ENCODE data around the gene GPATCH4. TPM values are rescaled to one million over a fixed set of nuclear protein-coding genes. Genes with fewer than 3 reads are reported as not detected.

The GPATCH4 gene
- total RNA-seq, 1 experiment from 2014 or later = 44.4 TPM

- ChIA-PET POLR2A (interaction anchor here (0.5 kb wide), 1 partner anchor 127 kb away, joined by 12 read pairs; no protein-coding TSS in a partner anchor), CTCF (interaction anchor here (0.6 kb wide), 1 partner anchor 226 kb away, joined by 3 read pairs; no protein-coding TSS in a partner anchor)
- Histone ChIP-seq H3K27me3 (ENCODE audit: control insufficient read depth, insufficient read depth, low read length) (no peaks in the 10 kb centered on the region), H3K27ac (ENCODE audit: low read length) (peak overlapping the region; percentile 51; the same call in 1 of the 2 replicates), H3K9me3 (ENCODE audit: control insufficient read depth, insufficient read depth, low read depth, low read length) (no peaks in the 10 kb centered on the region), H3K36me3 (ENCODE audit: control insufficient read depth, insufficient read depth, low read length) (no peaks in the 10 kb centered on the region; the same call in 1 of the 2 replicates), H3K4me3 (ENCODE audit: low read depth in 2 of 2, low read length in 2 of 2) (no peak overlapping the region), H3K4me1 (ENCODE audit: control insufficient read depth, insufficient read depth, low read length) (peaks cover 28% of the 10 kb centered on the region)
- in situ Hi-C loops (cut with HindIII; ENCODE audit: low pct_unique_long_range_greater_than_20kb, low sequenced_read_pairs) (no loop called here), intact Hi-C loops (cut with micrococcal nuclease; ENCODE audit: unreplicated experiment) (no loop called here)
- BruUV-seq (replicated peaks) = no TSS peak
- TF ChIP-seq REST (IDR thresholded peaks at IDR 0.05; ENCODE audit: insufficient read depth in 1 of 2, low read depth in 2 of 2, low read length in 1 of 2) (no peak), POLR2AphosphoS5 (IDR thresholded peaks at IDR 0.05; ENCODE audit: low read depth, low read length) (no peak), SIN3A (IDR thresholded peaks at IDR 0.05; ENCODE audit: borderline replicate concordance, insufficient read depth, low read depth, low read length) (no peak), CTCF (IDR thresholded peaks at IDR 0.05) (no peak), TCF7L2 (IDR thresholded peaks at IDR 0.05; ENCODE audit: low read depth, low read length) (no peak)
- ATAC-seq (no peak), DNase-seq (ENCODE audit: low read depth, low spot score) (no peak)
Observed at GRCh38 chr1:156586892-156587477, 14.3 kb downstream of the GPATCH4 start.

DNA sequence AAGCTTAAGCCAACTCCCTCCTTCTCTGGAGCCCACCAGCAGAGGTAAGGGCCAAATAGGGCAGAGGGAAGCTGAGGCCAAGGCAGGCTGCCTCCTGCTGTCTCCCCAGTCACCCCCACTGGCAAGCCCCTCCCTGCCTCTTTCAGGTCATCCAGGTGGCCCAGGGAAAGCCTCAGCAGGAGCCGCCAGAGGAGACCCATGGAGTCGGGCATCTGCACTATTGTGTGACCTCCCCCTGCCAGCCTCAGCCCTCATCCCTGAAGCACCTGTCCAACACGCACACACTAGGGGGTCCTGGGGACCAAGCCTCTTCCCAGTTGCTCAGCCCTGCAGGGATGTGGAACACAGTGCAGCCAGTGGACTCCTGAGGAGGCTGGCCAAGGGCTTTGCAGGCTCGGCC lies 15.0 kb downstream of the GPATCH4 start:
- Histone ChIP-seq H3K9me3 (ENCODE audit: control insufficient read depth, insufficient read depth, low read depth, low read length) (no peaks in the 10 kb centered on the region), H3K36me3 (ENCODE audit: control insufficient read depth, insufficient read depth, low read length) (no peaks in the 10 kb centered on the region; the same call in 1 of the 2 replicates), H3K27ac (ENCODE audit: low read length) (no peak overlapping the region; the same call in 1 of the 2 replicates), H3K27me3 (ENCODE audit: control insufficient read depth, insufficient read depth, low read length) (no peaks in the 10 kb centered on the region), H3K4me3 (ENCODE audit: low read depth in 2 of 2, low read length in 2 of 2) (no peak overlapping the region), H3K4me1 (ENCODE audit: control insufficient read depth, insufficient read depth, low read length) (peaks cover 28% of the 10 kb centered on the region)
- no peak for ATAC-seq
- CTCF ChIA-PET = interaction anchor here (0.6 kb wide), 1 partner anchor 31 kb away, joined by 4 read pairs; no protein-coding TSS in a partner anchor
- in situ Hi-C loops (cut with HindIII; ENCODE audit: low pct_unique_long_range_greater_than_20kb, low sequenced_read_pairs) = no loop called here
- no peak for DNase-seq (ENCODE audit: low read depth, low spot score)
- no TSS peak for BruUV-seq (replicated peaks)
- intact Hi-C loops (cut with micrococcal nuclease; ENCODE audit: unreplicated experiment) = no loop called here
- POLR2A ChIA-PET = no interaction called here
- TF ChIP-seq REST (IDR thresholded peaks at IDR 0.05; ENCODE audit: insufficient read depth in 1 of 2, low read depth in 2 of 2, low read length in 1 of 2) (no peak), POLR2AphosphoS5 (IDR thresholded peaks at IDR 0.05; ENCODE audit: low read depth, low read length) (no peak), TCF7L2 (IDR thresholded peaks at IDR 0.05; ENCODE audit: low read depth, low read length) (no peak), CTCF (IDR thresholded peaks at IDR 0.05) (no peak), SIN3A (IDR thresholded peaks at IDR 0.05; ENCODE audit: borderline replicate concordance, insufficient read depth, low read depth, low read length) (no peak)

Data from Panc1 (cell line).